Measurements from ENCODE around the gene IGSF8. TPM values are rescaled to one million over a fixed set of nuclear protein-coding genes. Genes with fewer than 3 reads are reported as not detected.

IGSF8 gene
- total RNA-seq, 1 donor from 2014 or later, result 28.4 TPM

DNA sequence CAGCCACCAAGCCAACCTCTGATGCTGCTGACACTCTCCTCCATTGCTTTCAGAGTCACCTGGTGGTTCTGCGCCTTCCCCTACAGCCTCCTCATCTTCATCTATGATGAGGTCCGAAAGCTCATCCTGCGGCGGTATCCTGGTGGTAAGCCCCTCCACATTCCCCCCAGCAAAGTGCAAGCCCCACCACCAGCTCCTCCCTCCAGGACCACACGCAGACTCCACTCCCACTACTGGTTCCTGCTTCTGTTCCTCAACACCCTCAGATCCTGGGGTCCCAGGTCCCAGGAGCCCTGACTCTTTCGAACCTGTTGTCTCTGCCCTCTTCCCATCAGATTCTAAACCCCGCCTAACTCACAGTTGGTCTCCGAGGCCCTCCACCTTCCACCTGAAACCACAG lies 41.4 kb upstream of the IGSF8 start:
- Mint-ChIP-seq H3K4me3 (no peak overlapping the region), H3K36me3 (ENCODE audit: low read depth) (peaks cover 18% of the 10 kb centered on the region), H3K27ac (ENCODE audit: unreplicated experiment) (no peak overlapping the region), H3K9me3 (no peaks in the 10 kb centered on the region), H3K4me1 (peaks cover 2% of the 10 kb centered on the region), H3K27me3 (ENCODE audit: low read depth) (no peaks in the 10 kb centered on the region)
- DNase-seq (ENCODE audit: low read depth, low spot score), result no peak
- TF ChIP-seq, protein P1, sequence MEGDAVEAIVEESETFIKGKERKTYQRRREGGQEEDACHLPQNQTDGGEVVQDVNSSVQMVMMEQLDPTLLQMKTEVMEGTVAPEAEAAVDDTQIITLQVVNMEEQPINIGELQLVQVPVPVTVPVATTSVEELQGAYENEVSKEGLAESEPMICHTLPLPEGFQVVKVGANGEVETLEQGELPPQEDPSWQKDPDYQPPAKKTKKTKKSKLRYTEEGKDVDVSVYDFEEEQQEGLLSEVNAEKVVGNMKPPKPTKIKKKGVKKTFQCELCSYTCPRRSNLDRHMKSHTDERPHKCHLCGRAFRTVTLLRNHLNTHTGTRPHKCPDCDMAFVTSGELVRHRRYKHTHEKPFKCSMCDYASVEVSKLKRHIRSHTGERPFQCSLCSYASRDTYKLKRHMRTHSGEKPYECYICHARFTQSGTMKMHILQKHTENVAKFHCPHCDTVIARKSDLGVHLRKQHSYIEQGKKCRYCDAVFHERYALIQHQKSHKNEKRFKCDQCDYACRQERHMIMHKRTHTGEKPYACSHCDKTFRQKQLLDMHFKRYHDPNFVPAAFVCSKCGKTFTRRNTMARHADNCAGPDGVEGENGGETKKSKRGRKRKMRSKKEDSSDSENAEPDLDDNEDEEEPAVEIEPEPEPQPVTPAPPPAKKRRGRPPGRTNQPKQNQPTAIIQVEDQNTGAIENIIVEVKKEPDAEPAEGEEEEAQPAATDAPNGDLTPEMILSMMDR (conservative IDR thresholded peaks at IDR 0.05), result no peak

DNA sequence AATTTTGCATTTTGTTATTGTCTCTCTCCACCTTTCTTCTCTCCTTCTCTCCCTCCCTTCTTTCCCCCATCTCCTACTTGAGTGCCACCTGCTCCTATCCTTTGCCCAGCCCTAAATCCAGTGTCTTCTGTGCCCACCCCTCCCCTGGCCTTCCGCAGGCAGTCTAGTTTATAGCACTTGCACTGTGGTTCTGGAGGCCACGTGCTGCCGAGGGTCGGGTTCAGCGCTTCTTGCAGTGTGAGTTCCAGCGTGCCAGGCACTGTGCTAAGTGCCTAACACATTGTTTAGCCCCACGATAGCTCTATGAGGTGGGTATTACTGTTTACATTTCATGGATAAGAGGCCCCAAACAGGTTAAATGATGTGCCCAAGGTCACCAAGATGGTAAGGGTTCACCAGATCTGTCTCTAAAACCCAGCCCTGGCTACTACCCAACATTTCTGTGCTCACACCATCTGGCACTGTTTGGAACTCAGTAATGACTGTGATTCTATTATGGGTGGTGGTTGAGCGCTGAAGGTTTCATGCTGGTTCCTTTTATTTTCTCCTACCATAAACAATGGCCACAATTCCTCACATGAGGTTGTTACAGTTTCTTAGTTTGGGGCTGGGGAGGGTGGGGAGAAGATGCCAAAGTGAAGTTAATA lies 38.9 kb upstream of the IGSF8 start:
- Mint-ChIP-seq H3K4me3 (no peak overlapping the region), H3K27me3 (ENCODE audit: low read depth) (no peaks in the 10 kb centered on the region), H3K36me3 (ENCODE audit: low read depth) (peaks cover 25% of the 10 kb centered on the region), H3K4me1 (peaks cover 5% of the 10 kb centered on the region), H3K27ac (ENCODE audit: unreplicated experiment) (peak overlapping the region; percentile 55), H3K9me3 (no peaks in the 10 kb centered on the region)
- DNase-seq (ENCODE audit: low read depth, low spot score), result no peak
- TF ChIP-seq, protein P1 (conservative IDR thresholded peaks at IDR 0.05), result no peak

DNA sequence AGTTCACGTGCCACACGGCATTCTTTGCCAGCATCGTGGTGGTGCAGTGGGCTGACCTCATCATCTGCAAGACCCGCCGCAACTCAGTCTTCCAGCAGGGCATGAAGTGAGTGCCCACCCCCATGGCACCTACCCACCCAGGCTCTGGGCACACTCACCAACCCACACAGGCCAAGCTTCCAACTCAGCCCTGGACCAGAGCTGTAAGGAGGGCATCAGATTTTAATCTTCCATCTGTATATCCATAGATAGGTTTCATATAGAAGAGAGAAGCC lies 38.4 kb upstream of the IGSF8 start:
- Mint-ChIP-seq H3K27me3 (ENCODE audit: low read depth) (no peaks in the 10 kb centered on the region), H3K4me1 (peaks cover 10% of the 10 kb centered on the region), H3K36me3 (ENCODE audit: low read depth) (peaks cover 28% of the 10 kb centered on the region), H3K27ac (ENCODE audit: unreplicated experiment) (peak overlapping the region; percentile 55), H3K9me3 (no peaks in the 10 kb centered on the region), H3K4me3 (no peak overlapping the region)
- TF ChIP-seq, protein P1 (conservative IDR thresholded peaks at IDR 0.05), result no peak
- no peak for DNase-seq (ENCODE audit: low read depth, low spot score)

DNA sequence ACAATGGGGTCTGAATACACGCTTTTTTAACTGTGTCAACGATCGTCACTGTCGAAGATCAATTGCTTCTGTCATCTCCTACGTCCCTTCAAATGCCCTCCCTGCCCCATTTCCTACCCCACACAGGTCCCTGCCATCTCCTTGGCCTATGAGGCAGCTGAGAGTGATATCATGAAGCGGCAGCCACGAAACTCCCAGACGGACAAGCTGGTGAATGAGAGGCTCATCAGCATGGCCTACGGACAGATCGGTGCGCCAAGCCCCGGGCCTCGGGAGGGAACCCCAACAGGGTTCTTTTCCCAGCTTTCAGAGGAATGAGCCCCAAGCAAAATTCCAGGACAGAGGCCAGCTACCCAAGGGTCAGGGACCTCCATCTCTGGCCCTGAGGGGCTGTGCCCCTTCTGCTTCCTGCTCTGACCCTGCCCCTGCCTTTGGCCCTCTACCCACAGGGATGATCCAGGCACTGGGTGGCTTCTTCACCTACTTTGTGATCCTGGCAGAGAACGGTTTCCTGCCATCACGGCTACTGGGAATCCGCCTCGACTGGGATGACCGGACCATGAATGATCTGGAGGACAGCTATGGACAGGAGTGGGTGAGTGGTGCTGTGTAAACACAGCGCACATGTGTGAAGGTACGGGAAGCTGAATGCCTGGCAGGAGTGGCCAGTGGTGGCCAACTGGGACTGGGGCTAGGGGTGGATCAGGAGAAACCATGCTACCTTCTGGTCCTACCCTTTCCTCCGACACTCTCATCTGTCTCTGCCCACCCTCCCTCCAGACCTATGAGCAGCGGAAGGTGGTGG lies 37.9 kb upstream of the IGSF8 start:
- Mint-ChIP-seq H3K36me3 (ENCODE audit: low read depth) (peaks cover 30% of the 10 kb centered on the region), H3K4me3 (no peak overlapping the region), H3K27ac (ENCODE audit: unreplicated experiment) (peak overlapping the region; percentile 81), H3K9me3 (no peaks in the 10 kb centered on the region), H3K27me3 (ENCODE audit: low read depth) (no peaks in the 10 kb centered on the region), H3K4me1 (peaks cover 11% of the 10 kb centered on the region)
- TF ChIP-seq, protein P1 (conservative IDR thresholded peaks at IDR 0.05), result no peak
- no peak for DNase-seq (ENCODE audit: low read depth, low spot score)

DNA sequence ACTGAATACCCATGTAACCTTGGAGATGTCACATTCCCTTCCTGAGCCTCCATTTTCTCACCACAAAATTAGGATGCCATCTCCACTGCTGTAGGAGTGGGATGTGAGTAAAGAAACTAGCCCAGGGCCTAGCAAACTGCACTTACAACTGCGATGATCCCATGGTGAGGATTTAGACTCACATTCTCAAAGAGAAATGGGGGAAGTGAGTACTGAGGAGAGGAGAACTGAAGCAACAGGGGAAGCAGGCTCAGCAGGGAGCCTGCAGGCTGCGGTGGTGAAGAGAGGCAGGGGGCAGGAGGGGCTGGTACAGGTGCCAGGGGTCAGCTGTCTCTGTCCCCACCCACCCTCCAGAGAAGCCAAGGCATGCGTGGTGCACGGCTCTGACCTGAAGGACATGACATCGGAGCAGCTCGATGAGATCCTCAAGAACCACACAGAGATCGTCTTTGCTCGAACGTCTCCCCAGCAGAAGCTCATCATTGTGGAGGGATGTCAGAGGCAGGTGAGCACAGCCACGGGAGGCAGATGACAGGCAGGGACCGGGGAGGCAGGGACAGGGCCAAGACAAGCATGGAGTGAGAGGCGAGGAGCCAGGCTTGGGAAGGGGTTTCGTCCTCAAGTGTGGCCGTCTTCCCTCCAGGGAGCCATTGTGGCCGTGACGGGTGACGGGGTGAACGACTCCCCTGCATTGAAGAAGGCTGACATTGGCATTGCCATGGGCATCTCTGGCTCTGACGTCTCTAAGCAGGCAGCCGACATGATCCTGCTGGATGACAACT lies 36.6 kb upstream of the IGSF8 start:
- no peak for DNase-seq (ENCODE audit: low read depth, low spot score)
- peaks cover 22% of the 10 kb centered on the region for H3K36me3 Mint-ChIP-seq (ENCODE audit: low read depth)
- H3K9me3 Mint-ChIP-seq, result no peaks in the 10 kb centered on the region
- no peak overlapping the region for H3K4me3 Mint-ChIP-seq
- no peaks in the 10 kb centered on the region for H3K27me3 Mint-ChIP-seq (ENCODE audit: low read depth)
- peak overlapping the region; percentile 73 for H3K27ac Mint-ChIP-seq (ENCODE audit: unreplicated experiment)
- TF ChIP-seq, protein P1 (conservative IDR thresholded peaks at IDR 0.05), result no peak
- peaks cover 15% of the 10 kb centered on the region for H3K4me1 Mint-ChIP-seq
